Tibial nerve (tissue), 4 donors: Measurements from ENCODE around the gene TSPAN3. TPM values are rescaled to one million over a fixed set of nuclear protein-coding genes. Genes with fewer than 3 reads are reported as not detected.

Experiments used
- DNase-seq, 2 donors: peaks; one replicate each; pipeline ENCODE4 v3.0.0-alpha.2; 2019; ENCODE audit warnings: low spot score in 2 of 2
- H3K27ac ChIP-seq, 4 donors: fragments of 200-600 bp; sonication (generic) in 3 of 4; one replicate each; pipeline ENCODE4 v1.5.1; 2017 to 2019; ENCODE audit warnings: mild to moderate bottlenecking in 1 of 4
- H3K27me3 ChIP-seq, 2 donors: fragments of 200-600 bp; sonication (generic) in 1 of 2; one replicate each; pipeline versions ENCODE4 v1.5.1 to v1.6.0; 2017 to 2019
- H3K36me3 ChIP-seq, 3 donors: fragments of 200-600 bp; sonication (generic); one replicate each; pipeline ENCODE4 v1.5.1; 2018 to 2019
- H3K4me1 ChIP-seq, 4 donors: fragments of 200-600 bp; sonication (generic) in 3 of 4; one replicate each; pipeline ENCODE4 v1.5.1; 2017 to 2019
- H3K4me3 ChIP-seq, 4 donors: fragments of 200-600 bp; sonication (generic) in 3 of 4; one replicate each; pipeline ENCODE4 v1.5.1; 2017 to 2019; ENCODE audit warnings: mild to moderate bottlenecking in 1 of 4, moderate library complexity in 1 of 4
- H3K9me3 ChIP-seq, 4 donors: fragments of 200-600 bp; sonication (generic) in 3 of 4; one replicate each; pipeline ENCODE4 v1.5.1; 2017 to 2019
- CTCF ChIP-seq, 5 experiments: fragments of 200-600 bp in 3 of 5; fragments of 450-650 bp in 2 of 5; sonication (generic) in 3 of 5; IDR thresholded peaks; one replicate each; pipeline ENCODE4 v1.5.1; 2016 to 2019; ENCODE audit warnings: antibody characterized with exemption in 5 of 5, mild to moderate bottlenecking in 3 of 5, moderate library complexity in 2 of 5
- EP300 ChIP-seq, 2 donors: sonication (generic); formaldehyde crosslinking; IDR thresholded peaks; one replicate each; pipeline ENCODE4 v1.6.1; 2017; ENCODE audit warnings: antibody characterized with exemption in 2 of 2, mild to moderate bottlenecking in 1 of 2
- POLR2A ChIP-seq, 2 donors: fragments of 450-650 bp; IDR thresholded peaks; one replicate each; pipeline ENCODE4 v1.6.1; 2017; ENCODE audit warnings: antibody characterized with exemption in 2 of 2, mild to moderate bottlenecking in 2 of 2, moderate library complexity in 2 of 2
- WGBS, 2 donors: methylation state at CpG; one replicate each; pipeline ENCODE4 v1.1.5; 2018; 5-methylcytosine and 5-hydroxymethylcytosine counted together
- total RNA-seq, 4 donors: library from RNA; depleted of rRNA; stranded (reverse); fragments of >200 nt; gene quantifications; one replicate each; pipeline ENCODE4 v1.1.0, GENCODE V29; 2016

TSPAN3 gene
- total RNA-seq, 4 donors from 2014 or later, result 155 to 229 (median 203) TPM

GRCh38 chr15:76994971-76995945 is 75.7 kb downstream of the TSPAN3 start, which contains the start of gene PSTPIP1:
Gene PSTPIP1, plus strand, starts transcription at chr15:76995126. Its CDS starts 448 bp downstream, at chr15:76995574.
- no peak for TF ChIP-seq EP300 (IDR thresholded peaks at IDR 0.05)
- TF ChIP-seq POLR2A (IDR thresholded peaks at IDR 0.05), result no peak
- TF ChIP-seq CTCF (IDR thresholded peaks at IDR 0.05), result no peak
- Histone ChIP-seq H3K27me3 (no peaks in the 10 kb centered on the region), H3K27ac (peak within 1 kb of the TSS in 3 of 4 donors; percentile 43 to 83 (median 63)), H3K9me3 (no peaks in the 10 kb centered on the region), H3K4me3 (peak within 1 kb of the TSS in 3 of 4 donors; percentile 15 to 42 (median 38)), H3K4me1 (peaks cover 0 to 23% (median 7%) of the 10 kb centered on the region in 4 donors), H3K36me3 (no peaks in the 10 kb centered on the region)
- WGBS, 2 donors, result 50 to 53% methylated on average over 27 to 28 of the region's 28 CpGs
- DNase-seq, result no peak

- Histone ChIP-seq H3K4me3 (peak overlapping the region in 1 of 4 donors; percentile 42), H3K36me3 (no peaks in the 10 kb centered on the region), H3K9me3 (no peaks in the 10 kb centered on the region), H3K27ac (peak overlapping the region in 2 of 4 donors; percentile 63 to 83), H3K27me3 (no peaks in the 10 kb centered on the region), H3K4me1 (peaks cover 0 to 23% (median 7%) of the 10 kb centered on the region in 4 donors)
- 92 to 95% methylated on average over 6 of the region's 6 CpGs for WGBS, 2 donors
- DNase-seq, result no peak
- TF ChIP-seq POLR2A (IDR thresholded peaks at IDR 0.05), result no peak
- TF ChIP-seq CTCF (IDR thresholded peaks at IDR 0.05), result no peak
- no peak for TF ChIP-seq EP300 (IDR thresholded peaks at IDR 0.05)
Observed at GRCh38 chr15:76994496-76994895, 76.4 kb downstream of the TSPAN3 start.

GRCh38 chr15:76994001-76994400 is 76.9 kb downstream of the TSPAN3 start:
- Histone ChIP-seq H3K4me1 (peaks cover 0 to 27% (median 7%) of the 10 kb centered on the region in 4 donors), H3K9me3 (no peaks in the 10 kb centered on the region), H3K36me3 (no peaks in the 10 kb centered on the region), H3K27ac (no peak overlapping the region), H3K4me3 (no peak overlapping the region), H3K27me3 (no peaks in the 10 kb centered on the region)
- 81 to 93% methylated on average over 5 to 7 of the region's 8 CpGs for WGBS, 2 donors
- DNase-seq, result no peak
- TF ChIP-seq EP300 (IDR thresholded peaks at IDR 0.05) (no peak), CTCF (IDR thresholded peaks at IDR 0.05) (no peak), POLR2A (IDR thresholded peaks at IDR 0.05) (no peak)

GRCh38 chr15:76993114-76993725 is 77.7 kb downstream of the TSPAN3 start:
- Histone ChIP-seq H3K36me3 (no peaks in the 10 kb centered on the region), H3K4me1 (peaks cover 0 to 35% (median 10%) of the 10 kb centered on the region in 4 donors), H3K27ac (no peak overlapping the region), H3K4me3 (no peak overlapping the region), H3K27me3 (no peaks in the 10 kb centered on the region), H3K9me3 (no peaks in the 10 kb centered on the region)
- 80% methylated on average over 6 of the region's 6 CpGs for whole genome bisulfite sequencing, 2 donors
- TF ChIP-seq CTCF (IDR thresholded peaks at IDR 0.05), result no peak
- no peak for TF ChIP-seq EP300 (IDR thresholded peaks at IDR 0.05)
- no peak for TF ChIP-seq POLR2A (IDR thresholded peaks at IDR 0.05)
- DNase-seq, result no peak
